ENCODE measurements around the gene SPSB3. TPM values are rescaled to one million over a fixed set of nuclear protein-coding genes. Genes with fewer than 3 reads are reported as not detected.

SPSB3 gene
- total RNA-seq, 1 donor from 2014 or later, result 44.2 TPM

DNA sequence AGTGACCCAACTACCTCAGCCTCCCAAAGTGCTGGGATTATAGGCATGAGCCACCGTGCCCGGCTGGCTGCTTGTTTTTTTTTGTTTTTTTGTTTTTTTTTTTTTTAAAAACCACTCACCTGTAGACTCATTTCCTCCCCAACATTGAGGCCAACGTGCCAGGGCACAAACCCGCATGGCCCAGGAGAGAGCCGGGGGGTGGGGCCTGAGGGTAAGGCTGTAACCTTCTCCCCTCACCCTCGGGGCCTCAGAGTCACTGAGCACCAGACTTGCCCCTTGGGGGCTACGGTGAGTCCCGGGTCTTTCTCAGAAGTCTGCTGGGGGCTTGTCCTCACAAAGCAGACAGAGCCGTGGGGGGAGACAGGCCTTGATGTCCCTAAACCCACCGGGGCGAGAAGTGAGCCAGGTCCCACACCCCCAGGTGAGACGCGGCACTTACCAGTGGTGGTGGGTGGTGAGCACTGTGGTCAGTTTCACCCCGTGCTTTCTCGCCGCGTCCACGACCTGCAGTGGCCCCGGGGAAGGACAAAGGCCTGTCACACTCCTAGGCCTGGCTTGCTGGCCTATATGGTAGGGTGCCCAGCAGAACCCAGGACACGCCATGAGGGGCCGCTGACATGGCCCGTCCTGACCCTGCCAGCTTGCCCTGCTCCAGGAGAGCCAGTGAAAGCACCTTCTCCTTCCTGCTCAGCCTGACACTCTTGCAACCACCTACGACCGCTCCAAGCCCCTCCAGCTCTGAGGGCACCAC, 39.7 kb upstream of the SPSB3 start:
- H3K27ac ChIP-seq, result no peak overlapping the region
- no peak for TF ChIP-seq CTCF (IDR thresholded peaks at IDR 0.05)
- intact Hi-C loops (cut with DNase I), result no loop called here
- no peak for DNase-seq
- H3K4me3 ChIP-seq, result no peak overlapping the region
- H3K9me3 ChIP-seq, result no peaks in the 10 kb centered on the region
- no peak for ATAC-seq
- peaks cover 53% of the 10 kb centered on the region for H3K36me3 ChIP-seq
- peaks cover 24% of the 10 kb centered on the region for H3K4me1 ChIP-seq
- no peaks in the 10 kb centered on the region for H3K27me3 ChIP-seq (ENCODE audit: low read depth)

GRCh38 chr16:1820946-1821290, 38.5 kb upstream of the SPSB3 start:
- no peak for TF ChIP-seq CTCF (IDR thresholded peaks at IDR 0.05)
- ATAC-seq (no peak), DNase-seq (no peak)
- Histone ChIP-seq H3K4me3 (no peak overlapping the region), H3K36me3 (peaks cover 64% of the 10 kb centered on the region), H3K27ac (no peak overlapping the region), H3K9me3 (no peaks in the 10 kb centered on the region), H3K4me1 (peaks cover 23% of the 10 kb centered on the region), H3K27me3 (ENCODE audit: low read depth) (no peaks in the 10 kb centered on the region)
- intact Hi-C loops (cut with DNase I), result no loop called here

DNA sequence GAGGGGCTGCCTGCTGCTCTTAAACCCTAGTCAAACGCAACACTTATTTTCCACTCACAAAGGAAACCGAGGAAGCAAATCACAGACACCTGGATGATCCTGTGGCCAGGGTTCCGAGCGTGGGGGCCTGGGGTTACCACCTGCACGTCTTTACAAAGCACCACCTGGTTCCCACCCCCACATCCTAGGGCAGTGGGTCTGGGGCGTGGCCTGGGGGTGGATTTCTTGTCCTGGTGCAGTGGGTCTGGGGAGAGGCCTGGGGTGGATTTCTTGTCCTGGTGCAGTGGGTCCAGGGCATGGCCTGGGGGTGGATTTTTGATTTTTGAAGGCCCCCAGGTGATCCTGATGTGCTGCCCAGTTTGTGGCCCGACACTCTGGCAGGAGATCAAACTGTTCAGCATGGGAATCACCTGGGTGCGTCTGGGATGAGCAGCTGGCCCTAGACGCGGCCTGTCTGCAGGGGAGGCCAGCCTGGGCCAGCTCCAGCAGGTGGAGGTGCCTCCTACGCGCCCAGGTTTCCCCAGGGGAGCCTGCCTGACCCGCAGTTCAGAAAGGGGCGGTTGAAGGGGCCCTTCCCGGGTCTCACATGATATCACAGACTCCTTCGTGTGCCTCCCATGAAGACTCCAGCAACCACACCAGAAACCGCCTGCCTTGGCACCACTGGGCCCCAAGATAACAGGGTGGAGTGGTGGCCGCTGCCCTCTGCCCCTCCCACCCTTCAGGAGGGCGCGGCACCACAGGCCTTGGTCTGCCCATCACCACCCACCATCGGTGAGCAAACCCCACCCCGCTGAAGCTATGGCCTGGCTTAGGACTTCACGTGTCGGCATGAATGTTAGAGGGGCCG, 38.0 kb upstream of the SPSB3 start:
- no peak for DNase-seq
- no peak for ATAC-seq
- no peaks in the 10 kb centered on the region for H3K27me3 ChIP-seq (ENCODE audit: low read depth)
- H3K36me3 ChIP-seq, result peaks cover 69% of the 10 kb centered on the region
- H3K4me1 ChIP-seq, result peaks cover 17% of the 10 kb centered on the region
- H3K9me3 ChIP-seq, result no peaks in the 10 kb centered on the region
- no peak overlapping the region for H3K27ac ChIP-seq
- TF ChIP-seq CTCF (IDR thresholded peaks at IDR 0.05), result no peak
- no peak overlapping the region for H3K4me3 ChIP-seq
- intact Hi-C loops (cut with DNase I), result no loop called here

DNA sequence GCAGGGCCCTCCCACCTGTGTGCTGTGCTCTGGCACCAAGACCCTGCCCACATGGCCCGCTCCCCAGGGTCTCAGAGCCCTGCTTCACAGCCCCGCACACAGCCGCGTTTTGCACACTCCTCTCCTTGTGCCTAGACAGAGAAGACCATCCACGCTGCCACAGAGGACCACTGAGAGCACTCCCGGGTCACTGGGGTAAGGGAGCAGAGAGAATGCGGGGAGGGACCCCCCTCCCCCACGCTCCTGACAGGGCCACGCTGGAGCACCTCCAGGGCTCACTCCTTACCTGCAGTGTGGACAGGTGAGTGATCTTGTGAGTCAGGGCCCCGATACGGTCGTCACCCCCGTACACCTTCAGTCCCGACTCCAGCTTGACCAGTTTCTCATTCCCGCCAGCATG, 37.2 kb upstream of the SPSB3 start:
- no peak for TF ChIP-seq CTCF (IDR thresholded peaks at IDR 0.05)
- Histone ChIP-seq H3K4me1 (peaks cover 10% of the 10 kb centered on the region), H3K36me3 (peaks cover 72% of the 10 kb centered on the region), H3K27me3 (ENCODE audit: low read depth) (no peaks in the 10 kb centered on the region), H3K27ac (no peak overlapping the region), H3K4me3 (no peak overlapping the region), H3K9me3 (no peaks in the 10 kb centered on the region)
- intact Hi-C loops (cut with DNase I), result no loop called here
- DNase-seq, result no peak
- no peak for ATAC-seq

GRCh38 chr16:1818873-1819525, 36.6 kb upstream of the SPSB3 start:
- no peak for TF ChIP-seq CTCF (IDR thresholded peaks at IDR 0.05)
- DNase-seq, result no peak
- Histone ChIP-seq H3K4me3 (no peak overlapping the region), H3K9me3 (no peaks in the 10 kb centered on the region), H3K4me1 (peaks cover 4% of the 10 kb centered on the region), H3K27me3 (ENCODE audit: low read depth) (no peaks in the 10 kb centered on the region), H3K36me3 (peaks cover 78% of the 10 kb centered on the region), H3K27ac (no peak overlapping the region)
- ATAC-seq, result no peak
- intact Hi-C loops (cut with DNase I), result no loop called here
